Esophagus muscularis mucosa (tissue), 4 donors: ENCODE results near the gene STX1A. TPM values are rescaled to one million over a fixed set of nuclear protein-coding genes. Genes with fewer than 3 reads are reported as not detected.

Source experiments
- DNase-seq: peaks from one replicate; pipeline ENCODE4 v3.0.0-alpha.2; 2017; ENCODE audit errors: extremely low spot score
- H3K27ac ChIP-seq, 4 donors: fragments of 200-600 bp; sonication (generic); replicated peaks in 1 of 4; 1 replicate in 3 of 4; 2 replicates in 1 of 4; pipeline ENCODE4 v1.5.1; 2016 to 2019; ENCODE audit warnings: mild to moderate bottlenecking in 1 of 4
- H3K27me3 ChIP-seq, 4 donors: fragments of 200-600 bp; sonication (generic); one replicate each; pipeline versions ENCODE4 v1.5.1 to v1.6.0; 2016 to 2019
- H3K36me3 ChIP-seq, 4 donors: fragments of 200-600 bp; sonication (generic); one replicate each; pipeline ENCODE4 v1.5.1; 2016 to 2019
- H3K4me1 ChIP-seq, 4 donors: fragments of 200-600 bp; sonication (generic); one replicate each; pipeline ENCODE4 v1.5.1; 2016 to 2019
- H3K4me3 ChIP-seq, 4 donors: fragments of 200-600 bp; sonication (generic); 1 replicate in 2 of 4; 2 replicates in 2 of 4; pipeline ENCODE4 v1.5.1; 2016 to 2019; ENCODE audit warnings: mild to moderate bottlenecking in 4 of 4, moderate library complexity in 1 of 4
- H3K9me3 ChIP-seq, 4 donors: fragments of 200-600 bp; sonication (generic); 1 replicate in 3 of 4; 2 replicates in 1 of 4; pipeline ENCODE4 v1.5.1; 2016 to 2019
- EP300 ChIP-seq: sonication (generic); formaldehyde crosslinking; IDR thresholded peaks from one replicate; pipeline ENCODE4 v1.6.1; 2017; ENCODE audit warnings: antibody characterized with exemption
- POLR2A ChIP-seq: fragments of 450-650 bp; IDR thresholded peaks from one replicate; pipeline ENCODE4 v1.6.1; 2017; ENCODE audit warnings: antibody characterized with exemption, moderate library complexity, mild to moderate bottlenecking, low read depth
- POLR2AphosphoS5 ChIP-seq, 2 donors: sonication (generic); formaldehyde crosslinking; IDR thresholded peaks; one replicate each; pipeline ENCODE4 v1.6.1; 2017; ENCODE audit warnings: antibody characterized with exemption in 2 of 2
- WGBS: methylation state at CpG from one replicate; pipeline ENCODE4 v1.1.5; 2018; 5-methylcytosine and 5-hydroxymethylcytosine counted together
- intact Hi-C: fragments of 100-400 bp; cut with DNase I; formaldehyde crosslinking; loops from one replicate; pipeline ENCODE4 v1.15.1; 2023
- total RNA-seq, 4 donors: library from RNA; depleted of rRNA; stranded (reverse); fragments of >200 nt; gene quantifications; one replicate each; pipeline versions ENCODE4 v1.1.0 to v1.2.1, GENCODE V29; 2016
- TF ChIP-seq, protein P1 (sequence below), 3 experiments: fragments of 200-600 bp in 2 of 3; fragments of 450-650 bp in 1 of 3; sonication (generic) in 2 of 3; IDR thresholded peaks; one replicate each; pipeline ENCODE4 v1.5.1; 2017 to 2019; ENCODE audit warnings: antibody characterized with exemption in 3 of 3, mild to moderate bottlenecking in 2 of 3, moderate library complexity in 1 of 3

Gene STX1A
- total RNA-seq, 4 donors from 2014 or later, result 7.1 to 16.0 (median 9.6) TPM

DNA sequence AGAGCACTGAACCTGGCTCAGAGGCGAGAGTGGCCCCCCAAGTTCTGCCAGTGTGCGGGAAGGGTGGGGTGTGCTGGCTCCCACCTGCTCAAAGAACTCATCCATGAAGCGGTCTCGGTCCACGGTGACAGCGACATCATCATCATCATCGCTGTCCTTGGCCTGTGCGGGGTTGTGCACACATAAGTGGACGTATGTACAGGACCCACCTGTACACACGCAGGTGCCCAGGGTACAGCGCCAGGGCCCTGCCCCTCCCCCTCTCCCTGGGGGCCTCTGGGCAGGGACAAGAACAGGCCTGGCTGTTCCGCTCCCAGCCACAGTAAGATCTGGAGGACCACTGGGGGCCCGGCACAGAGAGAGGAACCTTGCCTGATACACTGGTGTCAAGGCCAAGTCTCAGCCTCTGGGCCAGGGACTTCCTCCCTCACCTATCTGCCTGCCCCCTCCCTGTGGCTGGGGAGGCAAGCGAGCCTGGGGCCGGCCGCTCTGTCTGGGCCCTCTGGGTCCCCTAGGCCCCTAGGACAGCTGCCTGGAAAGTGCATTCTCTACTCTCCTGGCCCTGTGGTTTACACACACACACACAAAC, 10.4 kb downstream of the STX1A start:
- WGBS, result 90% methylated on average over 12 of the region's 16 CpGs
- Histone ChIP-seq H3K9me3 (no peaks in the 10 kb centered on the region), H3K36me3 (peaks cover 0 to 38% (median 7%) of the 10 kb centered on the region in 4 donors), H3K27me3 (no peaks in the 10 kb centered on the region), H3K4me3 (no peak overlapping the region), H3K27ac (no peak overlapping the region), H3K4me1 (peaks cover 4 to 13% (median 10%) of the 10 kb centered on the region in 4 donors)
- DNase-seq, result no peak
- no peak for TF ChIP-seq EP300
- TF ChIP-seq POLR2A, result no peak
- no peak for TF ChIP-seq POLR2AphosphoS5 (IDR thresholded peaks at IDR 0.05)
- TF ChIP-seq, protein P1, sequence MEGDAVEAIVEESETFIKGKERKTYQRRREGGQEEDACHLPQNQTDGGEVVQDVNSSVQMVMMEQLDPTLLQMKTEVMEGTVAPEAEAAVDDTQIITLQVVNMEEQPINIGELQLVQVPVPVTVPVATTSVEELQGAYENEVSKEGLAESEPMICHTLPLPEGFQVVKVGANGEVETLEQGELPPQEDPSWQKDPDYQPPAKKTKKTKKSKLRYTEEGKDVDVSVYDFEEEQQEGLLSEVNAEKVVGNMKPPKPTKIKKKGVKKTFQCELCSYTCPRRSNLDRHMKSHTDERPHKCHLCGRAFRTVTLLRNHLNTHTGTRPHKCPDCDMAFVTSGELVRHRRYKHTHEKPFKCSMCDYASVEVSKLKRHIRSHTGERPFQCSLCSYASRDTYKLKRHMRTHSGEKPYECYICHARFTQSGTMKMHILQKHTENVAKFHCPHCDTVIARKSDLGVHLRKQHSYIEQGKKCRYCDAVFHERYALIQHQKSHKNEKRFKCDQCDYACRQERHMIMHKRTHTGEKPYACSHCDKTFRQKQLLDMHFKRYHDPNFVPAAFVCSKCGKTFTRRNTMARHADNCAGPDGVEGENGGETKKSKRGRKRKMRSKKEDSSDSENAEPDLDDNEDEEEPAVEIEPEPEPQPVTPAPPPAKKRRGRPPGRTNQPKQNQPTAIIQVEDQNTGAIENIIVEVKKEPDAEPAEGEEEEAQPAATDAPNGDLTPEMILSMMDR (IDR thresholded peaks at IDR 0.05), result no peak
- intact Hi-C loops, result no loop called here

DNA sequence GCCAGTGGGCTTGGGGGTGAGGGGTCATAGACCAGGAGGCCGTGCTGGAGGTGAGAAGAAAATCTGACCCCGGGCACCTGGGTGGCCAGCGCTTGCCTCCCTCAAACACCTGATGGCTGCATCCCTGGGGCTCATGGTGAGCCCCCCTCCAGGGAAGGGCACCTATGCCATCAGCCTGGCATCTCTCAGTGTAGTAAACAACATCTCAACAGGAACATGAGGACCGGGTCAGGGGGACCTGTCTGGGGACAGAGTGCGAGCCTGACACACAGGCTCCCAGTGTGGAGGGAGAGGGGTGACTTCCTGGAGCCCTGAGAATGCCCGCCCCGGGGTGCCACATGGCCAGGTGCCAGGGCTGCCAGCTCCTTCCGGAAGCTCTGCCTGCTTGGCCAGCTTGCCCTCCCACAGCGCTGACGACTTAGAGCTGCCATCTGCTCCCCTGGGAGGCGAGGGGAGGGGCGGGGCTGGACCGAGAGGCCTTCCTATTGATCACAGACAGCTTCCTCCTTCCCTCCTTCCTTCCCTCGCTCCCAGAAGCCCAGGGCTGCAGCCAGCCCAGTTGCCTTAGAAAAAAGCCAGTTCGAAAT, 12.3 kb downstream of the STX1A start:
- H3K27me3 ChIP-seq, result no peaks in the 10 kb centered on the region
- 81% methylated on average over 15 of the region's 15 CpGs for WGBS
- TF ChIP-seq POLR2A (no peak), POLR2AphosphoS5 (IDR thresholded peaks at IDR 0.05) (no peak), EP300 (no peak)
- TF ChIP-seq, protein P1 (IDR thresholded peaks at IDR 0.05), result no peak
- H3K9me3 ChIP-seq, result no peaks in the 10 kb centered on the region
- intact Hi-C loops, result no loop called here
- no peak overlapping the region for H3K27ac ChIP-seq
- H3K36me3 ChIP-seq, result peaks cover 0 to 44% (median 14%) of the 10 kb centered on the region in 4 donors
- H3K4me3 ChIP-seq, result no peak overlapping the region
- DNase-seq, result no peak
- H3K4me1 ChIP-seq, result peaks cover 7 to 22% (median 17%) of the 10 kb centered on the region in 4 donors

DNA sequence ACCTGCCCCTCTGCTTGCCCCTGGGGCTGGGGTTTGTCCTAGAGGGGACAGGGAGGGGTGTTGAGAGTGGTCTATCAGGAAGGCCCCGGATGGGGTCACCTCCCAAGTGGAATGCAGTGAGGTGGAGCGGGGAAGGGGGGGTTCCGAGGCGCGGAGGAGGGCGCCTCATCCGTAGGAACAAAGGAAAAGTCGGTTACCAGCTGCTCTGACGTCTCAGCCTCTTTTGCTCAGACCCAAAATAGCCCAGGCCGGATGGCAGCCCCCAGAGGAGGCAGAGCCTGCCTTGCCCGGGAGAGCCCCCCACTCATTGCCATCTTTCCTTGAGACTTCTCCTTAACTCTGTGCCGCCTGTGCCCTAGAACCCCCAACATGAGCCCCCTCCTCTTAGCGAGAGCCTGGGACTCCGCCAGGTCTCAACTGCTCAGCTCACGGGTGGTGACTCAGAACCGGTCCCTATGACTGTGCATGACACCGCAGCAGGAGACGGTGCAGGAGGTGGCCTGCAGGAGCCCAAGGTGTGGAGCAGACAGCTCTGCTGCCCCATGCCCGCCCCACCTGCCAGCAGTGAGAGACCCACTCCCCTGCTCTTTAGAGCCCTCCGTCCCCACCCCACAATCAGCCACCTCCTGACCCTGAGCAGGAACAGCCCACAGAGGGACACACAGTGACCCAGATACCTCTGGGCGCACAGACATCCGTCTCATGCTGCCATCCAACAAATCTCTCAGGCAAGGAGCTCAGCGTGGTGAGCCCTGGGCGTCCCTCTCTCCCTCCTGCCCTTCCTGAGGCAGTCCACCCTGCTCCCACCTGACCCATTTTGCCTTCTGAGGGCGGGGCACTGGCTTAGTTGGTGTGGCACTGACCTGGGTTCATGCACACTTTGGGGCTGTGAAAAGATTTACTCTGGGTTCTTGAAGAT, 13.1 kb downstream of the STX1A start:
- Histone ChIP-seq H3K27ac (no peak overlapping the region), H3K27me3 (no peaks in the 10 kb centered on the region), H3K4me1 (peaks cover 7 to 22% (median 17%) of the 10 kb centered on the region in 4 donors), H3K4me3 (no peak overlapping the region), H3K9me3 (no peaks in the 10 kb centered on the region), H3K36me3 (peaks cover 0 to 50% (median 18%) of the 10 kb centered on the region in 4 donors)
- 81% methylated on average over 23 of the region's 25 CpGs for WGBS
- no peak for DNase-seq
- intact Hi-C loops, result no loop called here
- TF ChIP-seq POLR2A, result no peak
- TF ChIP-seq EP300, result no peak
- TF ChIP-seq POLR2AphosphoS5 (IDR thresholded peaks at IDR 0.05), result no peak
- TF ChIP-seq, protein P1 (IDR thresholded peaks at IDR 0.05), result no peak

DNA sequence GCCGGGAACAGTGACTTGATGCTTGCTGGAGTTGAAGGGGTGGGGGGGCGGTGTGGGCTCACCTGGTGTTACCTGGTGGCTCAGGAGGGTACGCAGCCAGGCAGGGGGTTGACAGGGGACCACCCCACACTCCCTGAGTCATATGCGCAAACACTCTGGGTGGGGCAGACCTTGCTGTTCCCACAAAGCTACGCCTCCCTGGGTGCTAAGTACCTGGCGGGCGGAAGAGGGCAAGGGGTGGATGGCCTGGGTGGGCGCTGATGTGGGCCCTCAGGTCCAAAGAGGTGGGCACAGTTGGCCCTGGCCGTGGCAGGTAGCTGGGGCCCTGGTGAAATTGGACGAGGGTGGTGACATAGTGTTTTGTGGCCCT, 13.9 kb downstream of the STX1A start:
- WGBS, result 86% methylated on average over 9 of the region's 10 CpGs
- TF ChIP-seq, protein P1 (IDR thresholded peaks at IDR 0.05), result no peak
- TF ChIP-seq EP300 (no peak), POLR2A (no peak), POLR2AphosphoS5 (IDR thresholded peaks at IDR 0.05) (no peak)
- H3K9me3 ChIP-seq, result no peaks in the 10 kb centered on the region
- intact Hi-C loops, result no loop called here
- H3K27ac ChIP-seq, result no peak overlapping the region
- no peaks in the 10 kb centered on the region for H3K27me3 ChIP-seq
- no peak for DNase-seq
- H3K4me1 ChIP-seq, result peaks cover 7 to 22% (median 17%) of the 10 kb centered on the region in 4 donors
- no peak overlapping the region for H3K4me3 ChIP-seq
- H3K36me3 ChIP-seq, result peaks cover 0 to 59% (median 23%) of the 10 kb centered on the region in 4 donors
